GM19468 (cell line): ENCODE data around the gene SCLY.

Source experiments
- ATAC-seq: cut with Tn5 transposase; IDR thresholded peaks from one replicate; pipeline ENCODE4 v1.9.1; 2021; ENCODE audit warnings: mild to moderate bottlenecking, moderate library complexity, moderate number of reproducible peaks; ENCODE audit not compliant: unreplicated experiment; ENCODE audit errors: extremely low read depth

The SCLY gene

GRCh38 chr2:238148981-238149380, 88.2 kb downstream of the SCLY start:
- no peak for ATAC-seq
